ENCODE measurements around the gene MRPL55. TPM values are rescaled to one million over a fixed set of nuclear protein-coding genes. Genes with fewer than 3 reads are reported as not detected.
A peak's percentile ranks its signal among the peaks of the same experiment; 100 is the strongest.

Gene MRPL55
- total RNA-seq, 1 experiment from 2014 or later: 60.4 TPM

- intact Hi-C loops (cut with micrococcal nuclease; ENCODE audit: unreplicated experiment): no loop called here
- POLR2A ChIA-PET (ENCODE audit: low non-redundant PET): interaction anchor here (0.7 kb wide), 1 partner anchor 270 kb away, joined by 3 read pairs; no protein-coding TSS in a partner anchor
These were observed 33.1 kb upstream of the MRPL55 start for GRCh38 chr1:228142155-228142691.

GRCh38 chr1:228141226-228142044, 32.3 kb upstream of the MRPL55 start:
- TF ChIP-seq CTCF (conservative IDR thresholded peaks at IDR 0.05; ENCODE audit: low read depth, low read length) (no peak), EZH2 (IDR thresholded peaks at IDR 0.05; ENCODE audit: borderline replicate concordance, low read depth, low read length, poor library complexity, severe bottlenecking) (no peak)
- H3K4me1 ChIP-seq (ENCODE audit: insufficient read depth, low read length, poor library complexity, severe bottlenecking): peaks cover 18% of the 10 kb centered on the region
- POLR2A ChIA-PET (ENCODE audit: low non-redundant PET): no interaction called here
- intact Hi-C loops (cut with micrococcal nuclease; ENCODE audit: unreplicated experiment): no loop called here
- H3K4me3 ChIP-seq (ENCODE audit: low read depth, low read length, poor library complexity, severe bottlenecking): peak overlapping the region; percentile 87
- H3K27me3 ChIP-seq (replicated peaks; ENCODE audit: insufficient read depth, low read depth, low read length, poor library complexity): peaks cover 5% of the 10 kb centered on the region
- peak overlapping the region; percentile 92 for H3K27ac ChIP-seq (ENCODE audit: low read depth, low read length, poor library complexity, severe bottlenecking)
- BruUV-seq (replicated peaks): no TSS peak
- peak; percentile 82 for DNase-seq (ENCODE audit: low spot score)
- no peaks in the 10 kb centered on the region for H3K9me3 ChIP-seq (ENCODE audit: low read depth, low read length, poor library complexity, severe bottlenecking)
- CTCF ChIA-PET: no interaction called here
- no peaks in the 10 kb centered on the region for H3K36me3 ChIP-seq (ENCODE audit: insufficient read depth, low read length, poor library complexity, severe bottlenecking)

More at GRCh38 chr1:228142155-228142691, 33.1 kb upstream of the MRPL55 start:
- CTCF ChIA-PET: no interaction called here
- BruUV-seq (replicated peaks): no TSS peak
- no peaks in the 10 kb centered on the region for H3K27me3 ChIP-seq (replicated peaks; ENCODE audit: insufficient read depth, low read depth, low read length, poor library complexity)
- H3K9me3 ChIP-seq (ENCODE audit: low read depth, low read length, poor library complexity, severe bottlenecking): no peaks in the 10 kb centered on the region
- no peak for TF ChIP-seq CTCF (conservative IDR thresholded peaks at IDR 0.05; ENCODE audit: low read depth, low read length)
- no peak for TF ChIP-seq EZH2 (IDR thresholded peaks at IDR 0.05; ENCODE audit: borderline replicate concordance, low read depth, low read length, poor library complexity, severe bottlenecking)
- peak overlapping the region; percentile 92 for H3K27ac ChIP-seq (ENCODE audit: low read depth, low read length, poor library complexity, severe bottlenecking)
- peaks cover 18% of the 10 kb centered on the region for H3K4me1 ChIP-seq (ENCODE audit: insufficient read depth, low read length, poor library complexity, severe bottlenecking)
- no peak for DNase-seq (ENCODE audit: low spot score)
- peak overlapping the region; percentile 87 for H3K4me3 ChIP-seq (ENCODE audit: low read depth, low read length, poor library complexity, severe bottlenecking)
- H3K36me3 ChIP-seq (ENCODE audit: insufficient read depth, low read length, poor library complexity, severe bottlenecking): no peaks in the 10 kb centered on the region

GRCh38 chr1:228140724-228141225, 31.7 kb upstream of the MRPL55 start:
- H3K36me3 ChIP-seq (ENCODE audit: insufficient read depth, low read length, poor library complexity, severe bottlenecking): no peaks in the 10 kb centered on the region
- no peaks in the 10 kb centered on the region for H3K9me3 ChIP-seq (ENCODE audit: low read depth, low read length, poor library complexity, severe bottlenecking)
- H3K27ac ChIP-seq (ENCODE audit: low read depth, low read length, poor library complexity, severe bottlenecking): peak overlapping the region; percentile 92
- ChIA-PET CTCF (no interaction called here), POLR2A (ENCODE audit: low non-redundant PET) (no interaction called here)
- no peak for TF ChIP-seq EZH2 (IDR thresholded peaks at IDR 0.05; ENCODE audit: borderline replicate concordance, low read depth, low read length, poor library complexity, severe bottlenecking)
- TF ChIP-seq CTCF (conservative IDR thresholded peaks at IDR 0.05; ENCODE audit: low read depth, low read length): no peak
- H3K27me3 ChIP-seq (replicated peaks; ENCODE audit: insufficient read depth, low read depth, low read length, poor library complexity): peaks cover 11% of the 10 kb centered on the region
- DNase-seq (ENCODE audit: low spot score): no peak
- H3K4me1 ChIP-seq (ENCODE audit: insufficient read depth, low read length, poor library complexity, severe bottlenecking): peaks cover 18% of the 10 kb centered on the region
- H3K4me3 ChIP-seq (ENCODE audit: low read depth, low read length, poor library complexity, severe bottlenecking): peak overlapping the region; percentile 87
- BruUV-seq (replicated peaks): no TSS peak
- intact Hi-C loops (cut with micrococcal nuclease; ENCODE audit: unreplicated experiment): loop anchor here (1.0 kb wide), 1 partner anchor 31 kb away; the partner anchor contains the start of gene MRPL55

Measured in A673 (cell line).